GM19238 (cell line): Measurements from ENCODE around the gene RAB7B.

ENCODE experiments used
- DNase-seq: peaks from one replicate; pipeline ENCODE4 v3.0.0; 2011; ENCODE audit warnings: low spot score; ENCODE audit not compliant: insufficient read length

Gene RAB7B

DNA sequence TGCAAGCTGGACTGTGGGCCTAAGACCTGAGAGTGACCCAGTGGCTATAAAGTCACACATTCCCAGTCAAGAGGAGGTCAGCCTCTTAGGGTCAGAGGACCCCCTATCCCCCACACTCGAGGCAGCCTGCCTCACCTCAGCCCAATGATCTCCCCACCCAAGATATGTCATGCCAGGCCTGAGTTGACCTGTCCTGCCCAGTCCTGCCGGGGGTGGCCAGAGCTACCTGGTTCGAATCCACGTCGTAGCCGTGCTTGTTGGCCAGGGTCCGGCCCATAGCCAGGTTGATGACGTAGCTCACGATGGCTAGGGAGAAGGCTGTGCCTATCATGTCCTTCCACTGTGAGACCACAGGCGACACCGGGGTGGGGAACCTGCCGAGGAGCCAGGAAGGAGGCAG, 75.5 kb downstream of the RAB7B start:
- no peak for DNase-seq

DNA sequence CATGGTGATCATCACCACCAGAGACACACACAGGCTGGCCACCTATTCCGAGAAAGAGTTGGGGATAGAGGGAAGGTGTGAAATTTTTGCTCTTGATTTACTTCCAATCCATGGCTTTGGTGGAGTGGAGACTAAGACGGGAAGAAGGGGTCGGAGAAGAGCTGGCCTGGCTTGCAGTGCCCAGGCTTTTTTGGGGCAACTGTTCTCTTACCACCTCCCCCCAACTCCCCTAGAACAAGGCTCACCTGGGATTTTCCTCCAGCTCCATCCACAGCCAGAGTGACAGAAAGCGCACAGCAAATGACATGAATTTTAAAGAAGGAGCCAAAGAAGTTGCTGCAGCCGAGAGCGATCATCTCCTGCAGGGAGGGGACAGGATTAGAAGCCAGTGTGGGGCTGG, 75.9 kb downstream of the RAB7B start:
- DNase-seq = no peak
